ENCODE results near the gene FTO. TPM values are rescaled to one million over a fixed set of nuclear protein-coding genes. Genes with fewer than 3 reads are reported as not detected.

Gene FTO
- total and polyA plus RNA-seq, 2 experiments from 2014 or later = 46.8 to 77.7 TPM

- DNase-seq (ENCODE audit: low spot score) = no peak
- Histone ChIP-seq H3K27ac (no peak overlapping the region), H2AFZ (no peak overlapping the region), H3K36me3 (replicated peaks; ENCODE audit: insufficient read depth, low read depth) (no peaks in the 10 kb centered on the region), H3K4me1 (ENCODE audit: insufficient read depth) (peaks cover 8% of the 10 kb centered on the region), H3K9me2 (replicated peaks; ENCODE audit: insufficient read depth) (no peaks in the 10 kb centered on the region), H4K20me1 (ENCODE audit: insufficient read depth, poor library complexity, severe bottlenecking) (no peaks in the 10 kb centered on the region), H3K9me3 (ENCODE audit: low read depth) (no peaks in the 10 kb centered on the region), H3K27me3 (no peaks in the 10 kb centered on the region), H3K4me3 (no peak overlapping the region), H3K4me2 (no peak overlapping the region), H3K79me2 (no peaks in the 10 kb centered on the region)
- WGBS (ENCODE audit: low lambda C conversion rate, missing lambda C conversion rate) = 82% methylated on average over 6 of the region's 6 CpGs
- TF ChIP-seq EZH2 (IDR thresholded peaks at IDR 0.05; ENCODE audit: borderline replicate concordance) (no peak), CTCF (IDR thresholded peaks at IDR 0.05; ENCODE audit: poor library complexity) (no peak), EZH2phosphoT487 (IDR thresholded peaks at IDR 0.05; ENCODE audit: low read depth, severe bottlenecking, unreplicated experiment) (no peak)
Measured at GRCh38 chr16:54072237-54072636, 368.3 kb downstream of the FTO start.

GRCh38 chr16:54073356-54073755, 369.4 kb downstream of the FTO start:
- no peaks in the 10 kb centered on the region for H3K36me3 ChIP-seq (replicated peaks; ENCODE audit: insufficient read depth, low read depth)
- H3K79me2 ChIP-seq = no peaks in the 10 kb centered on the region
- no peak for DNase-seq (ENCODE audit: low spot score)
- WGBS (ENCODE audit: low lambda C conversion rate, missing lambda C conversion rate) = 66% methylated on average over 3 of the region's 3 CpGs
- no peaks in the 10 kb centered on the region for H3K9me2 ChIP-seq (replicated peaks; ENCODE audit: insufficient read depth)
- no peaks in the 10 kb centered on the region for H3K27me3 ChIP-seq
- TF ChIP-seq EZH2phosphoT487 (IDR thresholded peaks at IDR 0.05; ENCODE audit: low read depth, severe bottlenecking, unreplicated experiment) (no peak), EZH2 (IDR thresholded peaks at IDR 0.05; ENCODE audit: borderline replicate concordance) (no peak), CTCF (IDR thresholded peaks at IDR 0.05; ENCODE audit: poor library complexity) (no peak)
- no peak overlapping the region for H2AFZ ChIP-seq
- H3K27ac ChIP-seq = no peak overlapping the region
- no peaks in the 10 kb centered on the region for H4K20me1 ChIP-seq (ENCODE audit: insufficient read depth, poor library complexity, severe bottlenecking)
- no peak overlapping the region for H3K4me3 ChIP-seq
- no peaks in the 10 kb centered on the region for H3K4me1 ChIP-seq (ENCODE audit: insufficient read depth)
- H3K9me3 ChIP-seq (ENCODE audit: low read depth) = no peaks in the 10 kb centered on the region
- no peak overlapping the region for H3K4me2 ChIP-seq

GRCh38 chr16:54075446-54075845, 371.5 kb downstream of the FTO start:
- DNase-seq (ENCODE audit: low spot score) = no peak
- H3K4me1 ChIP-seq (ENCODE audit: insufficient read depth) = no peaks in the 10 kb centered on the region
- H3K36me3 ChIP-seq (replicated peaks; ENCODE audit: insufficient read depth, low read depth) = no peaks in the 10 kb centered on the region
- no peak overlapping the region for H3K27ac ChIP-seq
- H3K9me2 ChIP-seq (replicated peaks; ENCODE audit: insufficient read depth) = no peaks in the 10 kb centered on the region
- no peaks in the 10 kb centered on the region for H3K9me3 ChIP-seq (ENCODE audit: low read depth)
- 70% methylated on average over 4 of the region's 4 CpGs for WGBS (ENCODE audit: low lambda C conversion rate, missing lambda C conversion rate)
- H4K20me1 ChIP-seq (ENCODE audit: insufficient read depth, poor library complexity, severe bottlenecking) = no peaks in the 10 kb centered on the region
- H3K4me3 ChIP-seq = no peak overlapping the region
- no peaks in the 10 kb centered on the region for H3K79me2 ChIP-seq
- no peak overlapping the region for H3K4me2 ChIP-seq
- TF ChIP-seq CTCF (IDR thresholded peaks at IDR 0.05; ENCODE audit: poor library complexity) (no peak), EZH2phosphoT487 (IDR thresholded peaks at IDR 0.05; ENCODE audit: low read depth, severe bottlenecking, unreplicated experiment) (no peak), EZH2 (IDR thresholded peaks at IDR 0.05; ENCODE audit: borderline replicate concordance) (no peak)
- no peaks in the 10 kb centered on the region for H3K27me3 ChIP-seq
- H2AFZ ChIP-seq = no peak overlapping the region

GRCh38 chr16:54076006-54076504, 372.1 kb downstream of the FTO start:
- no peak overlapping the region for H3K27ac ChIP-seq
- H3K4me1 ChIP-seq (ENCODE audit: insufficient read depth) = no peaks in the 10 kb centered on the region
- H2AFZ ChIP-seq = no peak overlapping the region
- H4K20me1 ChIP-seq (ENCODE audit: insufficient read depth, poor library complexity, severe bottlenecking) = no peaks in the 10 kb centered on the region
- no peaks in the 10 kb centered on the region for H3K9me3 ChIP-seq (ENCODE audit: low read depth)
- H3K9me2 ChIP-seq (replicated peaks; ENCODE audit: insufficient read depth) = no peaks in the 10 kb centered on the region
- WGBS (ENCODE audit: low lambda C conversion rate, missing lambda C conversion rate) = 62% methylated on average over 3 of the region's 3 CpGs
- no peak overlapping the region for H3K4me3 ChIP-seq
- no peaks in the 10 kb centered on the region for H3K79me2 ChIP-seq
- TF ChIP-seq EZH2 (IDR thresholded peaks at IDR 0.05; ENCODE audit: borderline replicate concordance) (no peak), EZH2phosphoT487 (IDR thresholded peaks at IDR 0.05; ENCODE audit: low read depth, severe bottlenecking, unreplicated experiment) (no peak)
- no peaks in the 10 kb centered on the region for H3K27me3 ChIP-seq
- DNase-seq (ENCODE audit: low spot score) = no peak
- no peak overlapping the region for H3K4me2 ChIP-seq
- no peaks in the 10 kb centered on the region for H3K36me3 ChIP-seq (replicated peaks; ENCODE audit: insufficient read depth, low read depth)

All from hepatocyte (in vitro differentiated cells).